Spleen (tissue), 11 donors: ENCODE results near the gene PTPRN2. TPM values are rescaled to one million over a fixed set of nuclear protein-coding genes. Genes with fewer than 3 reads are reported as not detected.

Experiments used
- DNase-seq: peaks from one replicate; pipeline ENCODE4 v3.0.0-alpha.2; 2020
- H3K27ac ChIP-seq, 8 donors: fragments of 200-600 bp; sonication (generic) in 7 of 8; 1 replicate in 4 of 8; 2 replicates in 4 of 8; pipeline versions ENCODE4 v1.5.0 to v1.8.0; 2016 to 2021; ENCODE audit warnings: inconsistent platforms in 4 of 8, mild to moderate bottlenecking in 4 of 8, moderate library complexity in 1 of 8
- H3K27me3 ChIP-seq, 7 donors: fragments of 200-600 bp; sonication (generic) in 6 of 7; replicated peaks in 1 of 7; 1 replicate in 4 of 7; 2 replicates in 3 of 7; pipeline versions ENCODE4 v1.5.0 to v1.8.0; 2016 to 2021; ENCODE audit warnings: inconsistent platforms in 3 of 7, mild to moderate bottlenecking in 1 of 7
- H3K36me3 ChIP-seq, 6 donors: fragments of 200-600 bp; sonication (generic) in 5 of 6; 1 replicate in 4 of 6; 2 replicates in 2 of 6; pipeline versions ENCODE4 v1.5.0 to v1.8.0; 2016 to 2021; ENCODE audit warnings: inconsistent platforms in 2 of 6
- H3K4me1 ChIP-seq, 6 donors: fragments of 200-600 bp; sonication (generic) in 5 of 6; 1 replicate in 3 of 6; 2 replicates in 3 of 6; pipeline versions ENCODE4 v1.5.0 to v1.8.0; 2016 to 2021; ENCODE audit warnings: inconsistent platforms in 3 of 6
- H3K4me3 ChIP-seq, 8 donors: fragments of 200-600 bp; sonication (generic) in 7 of 8; 1 replicate in 4 of 8; 2 replicates in 4 of 8; pipeline versions ENCODE4 v1.5.0 to v1.8.0; 2016 to 2021; ENCODE audit warnings: inconsistent platforms in 4 of 8, mild to moderate bottlenecking in 4 of 8, moderate library complexity in 2 of 8
- H3K9me3 ChIP-seq, 8 donors: fragments of 200-600 bp; sonication (generic) in 7 of 8; 1 replicate in 4 of 8; 2 replicates in 4 of 8; pipeline versions ENCODE4 v1.5.0 to v1.8.0; 2016 to 2021; ENCODE audit warnings: inconsistent platforms in 4 of 8
- CTCF ChIP-seq, 11 experiments: fragments of 200-600 bp in 7 of 11; fragments of 450-650 bp in 4 of 11; sonication (generic) in 4 of 11; IDR thresholded peaks in 8 of 11; conservative IDR thresholded peaks in 3 of 11; 1 replicate in 7 of 11; 2 replicates in 4 of 11; pipeline versions ENCODE4 v1.4.0 to v1.8.0; 2016 to 2021; ENCODE audit warnings: antibody characterized with exemption in 11 of 11, inconsistent platforms in 4 of 11, mild to moderate bottlenecking in 1 of 11
- POLR2A ChIP-seq, 3 donors: fragments of 450-650 bp; IDR thresholded peaks; one replicate each; pipeline ENCODE4 v1.5.1; 2017; ENCODE audit warnings: antibody characterized with exemption in 3 of 3, mild to moderate bottlenecking in 1 of 3
- POLR2AphosphoS5 ChIP-seq, 3 donors: sonication (generic); formaldehyde crosslinking; IDR thresholded peaks; one replicate each; pipeline ENCODE4 v1.5.1; 2017; ENCODE audit warnings: antibody characterized with exemption in 3 of 3
- WGBS, 5 donors: extraction: QIAGEN DNeasy Blood & Tissue Kit in 3 of 5; methylation state at CpG; one replicate each; pipeline versions ENCODE4 v1.1.5 to v1.1.7; 2013 to 2018; 5-methylcytosine and 5-hydroxymethylcytosine counted together
- intact Hi-C: fragments of 100-400 bp; cut with DNase I; formaldehyde crosslinking; loops from one replicate; pipeline ENCODE4 v1.15.0; 2023; ENCODE audit warnings: low total_unique reads
- polyA plus RNA-seq, 3 donors: library from polyadenylated mRNA; stranded (reverse); fragments of 200-250 nt; gene quantifications; one replicate each; pipeline ENCODE4 v1.2.1, GENCODE V29; 2013
- total RNA-seq, 7 donors: library from RNA; depleted of rRNA in 3 of 7; stranded (reverse); fragments of >200 nt in 3 of 7; fragmentation: NEBNext Ultra II Directional in 4 of 7; extraction: Animal tissue kit (Norgen Biotek cat#: 25700) in 4 of 7; gene quantifications; one replicate each; pipeline versions ENCODE4 v1.1.0 to v1.2.1, GENCODE V29; 2016 to 2021
- donor health status: healthy with polysubstance abuse.
- donor health status: DM: no; HTN: no; CAD: no; lungs with moderate emphysema.
- donor health status: DM: no; HTN: no; CAD: no.
- donor health status: Bipolar disorder and iron deficiency.
- donor health status: healthy.
- donor health status: DM: no; HTN: no; CAD: no.
- donor health status: DM: yes; HTN: yes; CAD: no.

PTPRN2 gene
- total and polyA plus RNA-seq, 10 donors, result 7.0 to 22.8 (median 16.8) TPM

GRCh38 chr7:157628456-157628855 is 959.2 kb downstream of the PTPRN2 start:
- WGBS, 5 donors, result 83 to 93% (median 88%) methylated on average over 12 of the region's 12 CpGs
- H3K27me3 ChIP-seq, result peaks cover 0 to 55% (median 0%) of the 10 kb centered on the region in 7 donors
- H3K36me3 ChIP-seq, result no peaks in the 10 kb centered on the region
- H3K4me3 ChIP-seq, result no peak overlapping the region
- peaks cover 0 to 17% (median 0%) of the 10 kb centered on the region in 6 donors for H3K4me1 ChIP-seq
- intact Hi-C loops, result no loop called here
- TF ChIP-seq POLR2A (IDR thresholded peaks at IDR 0.05), result no peak
- no peak for TF ChIP-seq POLR2AphosphoS5 (IDR thresholded peaks at IDR 0.05)
- no peak for TF ChIP-seq CTCF (IDR thresholded peaks at IDR 0.05 in 8 of 11, conservative IDR thresholded peaks at IDR 0.05 in 3 of 11)
- no peak overlapping the region for H3K27ac ChIP-seq
- no peaks in the 10 kb centered on the region for H3K9me3 ChIP-seq
- DNase-seq, result no peak

- DNase-seq, result no peak
- WGBS, 5 donors, result 73 to 86% (median 80%) methylated on average over 8 of the region's 8 CpGs
- H3K27ac ChIP-seq, result no peak overlapping the region
- TF ChIP-seq CTCF (IDR thresholded peaks at IDR 0.05 in 8 of 11, conservative IDR thresholded peaks at IDR 0.05 in 3 of 11) (no peak), POLR2A (IDR thresholded peaks at IDR 0.05) (no peak), POLR2AphosphoS5 (IDR thresholded peaks at IDR 0.05) (no peak)
- intact Hi-C loops, result no loop called here
- H3K4me3 ChIP-seq, result no peak overlapping the region
- peaks cover 0 to 51% (median 0%) of the 10 kb centered on the region in 7 donors for H3K27me3 ChIP-seq
- H3K36me3 ChIP-seq, result no peaks in the 10 kb centered on the region
- no peaks in the 10 kb centered on the region for H3K9me3 ChIP-seq
- H3K4me1 ChIP-seq, result peaks cover 0 to 17% (median 0%) of the 10 kb centered on the region in 6 donors
These were observed 960.0 kb downstream of the PTPRN2 start for GRCh38 chr7:157627646-157628045.

- no peak for TF ChIP-seq POLR2A (IDR thresholded peaks at IDR 0.05)
- no peak for TF ChIP-seq CTCF (IDR thresholded peaks at IDR 0.05 in 8 of 11, conservative IDR thresholded peaks at IDR 0.05 in 3 of 11)
- TF ChIP-seq POLR2AphosphoS5 (IDR thresholded peaks at IDR 0.05), result no peak
- Histone ChIP-seq H3K4me1 (peaks cover 0 to 17% (median 0%) of the 10 kb centered on the region in 6 donors), H3K9me3 (no peaks in the 10 kb centered on the region), H3K36me3 (no peaks in the 10 kb centered on the region), H3K4me3 (no peak overlapping the region), H3K27me3 (peaks cover 0 to 54% (median 0%) of the 10 kb centered on the region in 7 donors), H3K27ac (no peak overlapping the region)
- WGBS, 5 donors, result 88 to 94% (median 89%) methylated on average over 8 of the region's 8 CpGs
- no peak for DNase-seq
- intact Hi-C loops, result no loop called here
These were observed 960.6 kb downstream of the PTPRN2 start for GRCh38 chr7:157627033-157627432.

DNA sequence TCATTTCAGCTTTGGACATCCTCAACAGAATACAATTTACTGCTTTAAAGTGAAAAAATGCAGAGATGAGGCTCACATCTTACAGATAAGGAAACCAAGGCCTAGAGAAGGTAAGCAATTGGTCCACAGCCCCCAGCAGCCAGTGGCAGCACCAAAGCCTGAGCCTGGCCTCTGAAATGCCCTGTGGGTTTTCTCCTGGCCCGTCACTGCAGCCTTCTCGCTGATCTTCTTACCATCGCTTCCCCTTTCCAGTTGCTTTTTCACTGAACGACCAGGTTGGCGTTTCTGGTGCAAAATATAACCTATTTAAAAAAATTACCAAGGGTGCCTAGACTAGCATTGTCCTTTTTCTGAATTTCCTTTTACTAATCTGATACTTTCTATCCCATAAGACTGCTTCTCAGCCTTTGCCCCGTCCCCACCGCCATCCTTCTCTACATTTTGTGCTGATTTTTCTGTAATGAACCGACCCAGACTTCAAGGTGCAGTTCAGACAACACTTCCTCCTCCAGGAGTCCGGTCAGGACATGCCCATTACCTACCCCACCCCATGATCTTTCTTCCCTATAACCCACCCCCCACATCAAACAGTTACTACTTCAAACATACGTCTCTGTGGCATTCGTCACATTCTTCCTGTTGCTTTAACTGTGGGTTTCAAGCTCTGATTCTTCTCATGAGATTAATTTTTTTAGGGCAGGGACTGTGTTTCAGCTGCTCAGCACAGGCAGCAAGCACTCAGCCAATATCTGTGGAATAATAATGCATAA is 961.5 kb downstream of the PTPRN2 start:
- intact Hi-C loops, result no loop called here

More for the DNA sequence above, 961.5 kb downstream of the PTPRN2 start:
- no peak for DNase-seq
- Histone ChIP-seq H3K27ac (no peak overlapping the region), H3K4me3 (no peak overlapping the region), H3K36me3 (no peaks in the 10 kb centered on the region), H3K9me3 (no peaks in the 10 kb centered on the region), H3K27me3 (peaks cover 0 to 48% (median 0%) of the 10 kb centered on the region in 7 donors), H3K4me1 (peaks cover 0 to 17% (median 0%) of the 10 kb centered on the region in 6 donors)
- TF ChIP-seq POLR2AphosphoS5 (IDR thresholded peaks at IDR 0.05) (no peak), POLR2A (IDR thresholded peaks at IDR 0.05) (no peak), CTCF (IDR thresholded peaks at IDR 0.05 in 8 of 11, conservative IDR thresholded peaks at IDR 0.05 in 3 of 11) (no peak)
- WGBS, 5 donors, result 26 to 53% (median 43%) methylated on average over 11 of the region's 11 CpGs
